Kidney glomerular epithelial cell (primary cell): ENCODE measurements around the gene MRTFB.
"Not testable (repeated sequence)": the region's sequence is repeated elsewhere in the genome, so short reads cannot be mapped to it uniquely, and the experiment has no call there.

Source experiments
- DNase-seq: peaks from one replicate; lab custom pipeline; 2025; lab: John Stamatoyannopoulos, UW

The MRTFB gene

DNA sequence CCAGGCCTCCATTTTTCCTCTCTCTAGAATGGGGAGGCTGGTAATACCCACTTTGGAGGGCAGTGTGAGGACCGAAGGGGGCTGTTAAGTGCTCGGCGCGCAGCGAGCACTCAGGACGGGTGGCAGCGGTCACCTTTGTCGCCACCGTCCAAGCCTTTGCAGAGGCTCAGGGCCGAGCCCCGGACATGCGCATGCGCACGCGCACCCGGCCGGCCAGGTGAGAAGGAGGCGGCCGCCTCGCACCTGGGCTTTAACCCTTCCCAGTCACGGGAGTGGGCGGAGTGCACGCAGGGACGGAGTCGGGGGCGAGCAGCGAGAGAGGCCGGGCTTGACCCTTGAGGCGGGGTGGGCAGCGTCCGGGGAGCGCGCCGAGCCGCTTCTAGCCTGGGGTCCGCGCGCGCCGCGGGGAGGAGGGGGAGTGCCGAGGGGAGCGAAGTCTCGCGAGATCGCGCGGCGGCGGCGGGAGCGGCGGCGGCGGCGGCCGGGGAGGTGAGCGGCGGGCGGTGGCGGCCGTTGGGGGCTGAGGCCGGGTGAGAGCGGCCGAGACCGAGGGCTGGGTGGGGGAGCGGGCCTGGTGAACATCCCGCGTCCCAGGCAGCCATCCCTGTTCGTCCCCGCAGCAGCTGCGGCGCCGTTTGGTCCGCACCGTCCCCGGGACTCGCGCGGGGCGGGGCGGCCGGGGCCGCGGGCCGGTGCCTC lies at the start of gene MRTFB:
Gene MRTFB, plus strand, starts transcription at position 443 of the 699 bp plus-strand sequence. CDS start 69,288 bp downstream, outside the sequence.
- DNase-seq = peak; percentile 23

DNA sequence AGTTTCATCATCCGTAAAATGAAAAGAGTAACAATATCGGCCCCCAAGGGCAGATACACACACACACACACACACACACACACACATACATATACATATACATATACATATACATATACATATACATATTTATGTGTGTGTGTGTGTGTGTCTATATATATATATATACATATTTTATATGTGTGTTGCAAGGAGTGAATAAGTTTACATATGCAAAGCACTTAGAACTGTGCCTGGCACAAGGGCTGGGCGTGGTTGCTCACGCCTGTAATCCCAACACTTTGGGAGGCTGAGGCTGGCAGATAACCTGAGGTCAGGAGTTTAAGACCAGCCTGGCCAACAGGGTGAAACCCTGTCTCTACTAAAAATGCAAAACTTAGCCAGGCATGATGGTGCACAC lies 47.6 kb upstream of the MRTFB start:
- DNase-seq = not testable (repeated sequence)

GRCh38 chr16:14024283-14024682 lies 46.8 kb upstream of the MRTFB start:
- no peak for DNase-seq

GRCh38 chr16:14026572-14027285 lies 44.4 kb upstream of the MRTFB start:
- no peak for DNase-seq

DNA sequence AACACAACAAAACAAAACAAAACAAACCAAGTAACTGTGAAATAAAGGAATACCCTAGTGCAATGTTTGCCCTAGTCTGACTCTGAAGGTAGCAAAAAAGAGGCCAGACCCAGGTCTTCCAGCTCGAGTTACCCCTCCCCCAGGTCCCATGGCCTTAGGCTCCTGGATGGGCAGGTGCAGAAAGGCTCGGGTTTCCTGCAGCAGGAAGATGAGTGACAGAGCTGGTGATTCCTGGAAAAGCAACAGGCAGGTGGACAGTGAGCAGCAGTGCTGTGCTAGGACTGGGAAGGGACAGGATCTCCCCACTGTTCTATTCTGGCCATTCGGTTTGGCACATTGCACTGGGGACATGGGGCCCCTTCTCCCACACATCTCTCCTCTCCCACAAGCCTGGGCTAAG lies 42.9 kb upstream of the MRTFB start:
- no peak for DNase-seq

DNA sequence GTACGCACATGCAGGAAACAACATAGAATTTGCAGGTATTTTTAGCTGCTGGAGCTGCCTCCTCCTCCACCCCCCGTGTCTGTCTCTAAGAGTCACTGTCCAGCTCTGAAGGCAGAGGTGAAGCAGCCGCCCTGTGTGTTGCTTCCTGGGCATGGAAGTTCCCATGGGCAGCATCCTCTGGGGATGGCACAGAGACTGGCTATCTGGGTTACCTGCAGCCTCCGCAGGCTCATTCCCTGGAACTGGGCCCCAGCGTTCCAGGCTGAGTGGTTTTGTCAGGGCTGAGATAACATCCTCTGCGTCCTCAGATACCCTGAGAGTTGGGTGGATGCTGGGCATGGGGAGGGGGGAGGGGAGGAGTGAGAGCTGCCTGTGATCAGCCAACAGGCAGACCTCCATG lies 41.5 kb upstream of the MRTFB start:
- DNase-seq = no peak

- no peak for DNase-seq
Measured at GRCh38 chr16:14035092-14035491, 36.0 kb upstream of the MRTFB start.

DNA sequence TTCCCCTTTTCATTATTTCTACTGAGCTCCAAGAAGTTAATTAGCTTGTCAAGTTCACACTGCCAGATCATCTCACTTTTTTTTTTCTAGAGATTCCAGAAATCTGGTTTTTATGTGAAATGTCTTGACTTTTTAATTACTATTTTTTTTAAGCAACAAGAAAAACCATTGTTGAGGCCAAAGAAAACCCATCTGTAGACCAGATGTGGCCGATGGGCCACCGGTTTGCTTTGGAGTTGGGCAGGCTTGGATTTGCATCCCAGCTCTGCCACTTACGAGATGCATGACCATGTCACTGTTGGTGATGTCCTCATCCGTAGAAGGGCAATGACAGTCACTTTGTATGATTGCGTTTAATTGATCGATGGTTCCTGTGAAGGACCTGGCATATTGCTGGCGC lies 34.2 kb upstream of the MRTFB start:
- DNase-seq = no peak

DNA sequence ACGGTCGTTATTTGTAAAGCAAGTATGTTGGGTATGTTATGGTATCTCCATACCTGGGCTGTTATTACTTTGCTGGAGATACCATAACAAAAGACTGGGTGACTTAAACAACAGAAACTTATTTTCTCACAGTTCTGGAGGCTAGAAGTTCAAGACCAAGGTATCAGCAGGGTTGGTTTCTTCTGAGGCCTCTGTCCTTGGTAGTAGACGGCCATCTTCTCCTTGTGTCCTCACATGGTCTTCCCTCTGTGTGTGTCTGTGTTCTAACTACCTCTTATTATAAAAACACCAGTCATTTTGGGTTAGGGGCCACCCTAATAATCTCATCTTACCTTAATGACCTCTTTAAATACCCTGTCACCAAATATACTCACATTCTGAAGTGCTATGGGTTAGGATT lies 33.2 kb upstream of the MRTFB start:
- DNase-seq = no peak

DNA sequence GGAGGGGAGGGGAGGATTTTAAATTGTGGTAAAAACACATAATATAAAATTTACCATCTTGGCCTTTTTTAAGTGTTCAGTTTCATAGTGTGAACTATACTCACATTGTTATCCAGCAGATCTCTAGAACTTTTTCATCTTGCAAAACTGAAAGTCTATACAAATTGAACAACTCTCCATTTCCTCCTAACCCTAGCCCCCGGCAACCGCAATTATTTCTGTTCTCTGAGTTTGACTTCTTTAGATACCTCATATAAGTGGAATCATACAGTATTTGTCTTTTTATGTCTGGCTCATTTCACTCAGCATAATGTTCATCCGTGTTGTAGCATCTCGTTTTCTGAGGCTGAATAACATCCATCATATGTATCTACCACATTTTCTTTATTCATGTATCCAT lies 30.0 kb upstream of the MRTFB start:
- no peak for DNase-seq

- no peak for DNase-seq
Measured at GRCh38 chr16:14042706-14043105, 28.4 kb upstream of the MRTFB start.

- no peak for DNase-seq
Measured at GRCh38 chr16:14043278-14043677, 27.8 kb upstream of the MRTFB start.

- DNase-seq = no peak
Measured at GRCh38 chr16:14043793-14044192, 27.3 kb upstream of the MRTFB start.

DNA sequence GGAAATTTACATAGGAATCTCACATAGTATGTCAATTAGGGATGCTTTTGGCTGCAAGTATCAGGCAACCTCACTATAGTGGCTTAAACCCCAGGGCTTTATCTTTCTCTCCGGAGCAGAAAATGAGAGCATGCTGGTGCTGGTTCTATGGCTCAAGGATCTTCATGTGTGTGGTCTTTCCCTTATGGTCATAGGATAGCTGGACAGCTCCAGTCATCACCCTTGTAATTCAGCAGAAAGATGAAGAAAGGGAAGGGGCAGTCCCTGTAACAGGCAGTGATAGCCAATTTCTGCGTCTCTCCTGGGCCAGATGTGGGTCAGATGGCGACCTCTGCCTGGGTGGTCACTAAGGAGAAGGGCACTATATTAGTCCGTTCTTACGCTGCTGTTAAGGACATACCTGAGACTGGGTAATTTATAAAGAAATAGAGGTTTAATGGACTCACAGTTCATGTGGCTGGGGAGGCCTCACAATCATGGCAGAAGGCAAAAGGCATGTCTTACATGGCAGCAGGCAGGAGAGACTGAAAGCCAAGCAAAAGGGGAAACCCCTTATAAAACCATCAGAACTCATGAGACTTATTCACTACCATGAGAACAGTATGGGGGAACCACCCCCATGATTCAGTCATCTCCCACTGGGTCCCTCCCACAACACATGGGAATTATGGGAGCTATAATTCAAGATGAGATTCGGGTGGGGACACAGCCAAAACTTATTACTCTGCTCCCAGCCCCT lies 23.8 kb upstream of the MRTFB start:
- not testable (repeated sequence) for DNase-seq

- peak; percentile 84 for DNase-seq
Measured at GRCh38 chr16:14050291-14051027, 20.7 kb upstream of the MRTFB start.

GRCh38 chr16:14051103-14051729 lies 19.9 kb upstream of the MRTFB start:
- DNase-seq = no peak

DNA sequence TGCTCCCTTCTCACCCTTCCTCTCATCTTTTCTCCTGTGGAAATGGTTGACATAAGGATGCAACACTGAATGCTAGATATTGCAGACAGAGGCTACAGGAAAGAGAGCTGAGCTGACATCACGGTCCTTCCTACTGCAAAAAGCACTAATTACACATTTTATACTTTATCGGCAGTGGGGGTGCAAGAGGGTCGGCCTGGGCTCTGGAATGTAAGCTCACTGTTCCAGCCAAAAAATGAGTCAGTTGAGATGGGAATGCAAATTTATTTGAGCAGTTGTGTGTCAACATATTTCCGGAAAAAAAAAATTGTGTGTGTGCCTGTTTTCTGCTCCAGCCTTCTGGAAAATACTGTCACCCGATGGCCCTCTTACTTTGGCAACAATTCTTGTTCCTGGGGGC lies 14.1 kb upstream of the MRTFB start:
- DNase-seq = no peak

DNA sequence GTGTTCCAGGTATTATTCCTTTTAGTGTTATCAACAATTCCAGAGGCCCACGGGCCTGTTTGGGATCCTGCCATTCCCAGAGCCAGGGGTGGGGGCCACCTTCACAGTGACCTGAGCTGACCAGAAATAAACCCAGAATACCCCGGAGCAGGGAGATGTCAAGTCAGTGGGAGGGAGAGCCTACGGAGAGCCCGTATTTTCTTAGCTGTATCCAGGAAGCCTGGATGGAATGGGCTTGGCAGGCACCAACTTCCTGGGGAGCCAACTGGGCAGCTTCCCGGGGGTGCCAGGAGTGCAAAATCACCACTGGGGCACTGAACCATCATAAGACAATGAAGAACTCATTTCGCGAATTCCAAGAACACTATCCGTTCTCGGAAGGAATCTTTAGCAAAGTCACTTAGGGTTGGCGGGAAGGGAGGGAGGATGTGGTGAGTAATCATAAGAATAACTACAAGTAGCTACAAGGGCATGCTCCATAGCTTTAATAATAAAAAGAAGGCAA lies 13.2 kb upstream of the MRTFB start:
- peak; percentile 84 for DNase-seq

GRCh38 chr16:14061732-14062259 lies 9.3 kb upstream of the MRTFB start:
- DNase-seq = no peak

GRCh38 chr16:14062261-14062660 lies 8.9 kb upstream of the MRTFB start:
- no peak for DNase-seq
